Superior temporal gyrus (tissue), 1 donor: Measurements from ENCODE around the gene PLD1.
A peak's percentile ranks its signal among the peaks of the same experiment; 100 is the strongest.

ENCODE experiments used
- DNase-seq: peaks from one replicate; pipeline ENCODE4 v3.0.0-alpha.2; 2016; ENCODE audit errors: extremely low spot score

Gene PLD1

GRCh38 chr3:171838218-171838720, 28.0 kb upstream of the PLD1 start:
- DNase-seq = peak; percentile 81

- DNase-seq = no peak
These were observed 27.4 kb upstream of the PLD1 start for GRCh38 chr3:171837698-171838097.

- DNase-seq = peak; percentile 46
These were observed 26.6 kb upstream of the PLD1 start for GRCh38 chr3:171836855-171837254.

GRCh38 chr3:171835613-171836012, 25.3 kb upstream of the PLD1 start:
- DNase-seq = no peak

- DNase-seq = no peak
These were observed 24.8 kb upstream of the PLD1 start for GRCh38 chr3:171835116-171835515.

GRCh38 chr3:171834461-171834801, 24.1 kb upstream of the PLD1 start:
- no peak for DNase-seq

GRCh38 chr3:171833789-171834460, 23.6 kb upstream of the PLD1 start:
- peak; percentile 74 for DNase-seq

GRCh38 chr3:171832989-171833388, 22.7 kb upstream of the PLD1 start:
- DNase-seq = no peak

- DNase-seq = no peak
These were observed 21.7 kb upstream of the PLD1 start for GRCh38 chr3:171831936-171832335.

GRCh38 chr3:171830518-171830875, 20.2 kb upstream of the PLD1 start:
- no peak for DNase-seq

- DNase-seq = peak; percentile 76
These were observed 19.7 kb upstream of the PLD1 start for GRCh38 chr3:171829841-171830517.

GRCh38 chr3:171828902-171829770, 18.9 kb upstream of the PLD1 start:
- DNase-seq = no peak

GRCh38 chr3:171827836-171828458, 17.7 kb upstream of the PLD1 start:
- DNase-seq = no peak

GRCh38 chr3:171827385-171827784, 17.1 kb upstream of the PLD1 start:
- no peak for DNase-seq

GRCh38 chr3:171825222-171825828, 15.0 kb upstream of the PLD1 start:
- no peak for DNase-seq

GRCh38 chr3:171824824-171825221, 14.5 kb upstream of the PLD1 start:
- no peak for DNase-seq

- no peak for DNase-seq
These were observed 13.8 kb upstream of the PLD1 start for GRCh38 chr3:171824116-171824515.

GRCh38 chr3:171822431-171823106, 12.3 kb upstream of the PLD1 start:
- DNase-seq = no peak

GRCh38 chr3:171821778-171822358, 11.6 kb upstream of the PLD1 start:
- DNase-seq = no peak

- no peak for DNase-seq
These were observed 10.8 kb upstream of the PLD1 start for GRCh38 chr3:171821044-171821443.
